ENCODE measurements around the gene RUFY1. TPM values are rescaled to one million over a fixed set of nuclear protein-coding genes. Genes with fewer than 3 reads are reported as not detected.

RUFY1 gene
- total and polyA plus RNA-seq, 2 of the 13 experiments (the other 11 are each of a cell fraction or from before 2014, with no cell fraction given): 19.9 to 31.9 TPM

- TF ChIP-seq ZNF784 (CRISPR knock-in tag; IDR thresholded peaks at IDR 0.05; ENCODE audit: borderline replicate concordance) (peak; percentile 61; the same call in 1 of the 2 replicates), FOXK2 (IDR thresholded peaks at IDR 0.05) (no peak), ATF5 (CRISPR knock-in tag; IDR thresholded peaks at IDR 0.05; ENCODE audit: low read depth) (0 out of 2 replicates have a peak, but pooled peaks have one; percentile 74), ZBTB4 (CRISPR knock-in tag; IDR thresholded peaks at IDR 0.05; ENCODE audit: borderline replicate concordance) (0 out of 2 replicates have a peak, but pooled peaks have one; percentile 33), TBL1XR1 (IDR thresholded peaks at IDR 0.05; ENCODE audit: borderline replicate concordance, low read length, partially characterized antibody) (peak; percentile 4), ZNF143 (CRISPR knock-in tag; IDR thresholded peaks at IDR 0.05) (no peak), ELF3 (CRISPR knock-in tag; IDR thresholded peaks at IDR 0.05) (no peak), DR1 (CRISPR knock-in tag; IDR thresholded peaks at IDR 0.05) (no peak), ZNF276 (CRISPR knock-in tag; IDR thresholded peaks at IDR 0.05; ENCODE audit: low read depth) (no peak), KLF9 (CRISPR knock-in tag; IDR thresholded peaks at IDR 0.05; ENCODE audit: low read depth) (0 out of 2 replicates have a peak, but pooled peaks have one; percentile 5), ZNF841 (CRISPR knock-in tag; IDR thresholded peaks at IDR 0.05; ENCODE audit: borderline replicate concordance) (no peak), CREBL2 (CRISPR knock-in tag; IDR thresholded peaks at IDR 0.05; ENCODE audit: borderline replicate concordance) (peak; percentile 81; the same call in 1 of the 2 replicates), MIXL1 (CRISPR knock-in tag; IDR thresholded peaks at IDR 0.05) (peak; percentile 36), ZBTB25 (CRISPR knock-in tag; IDR thresholded peaks at IDR 0.05) (peak; percentile 3; the same call in 1 of the 2 replicates), ZNF335 (CRISPR knock-in tag; IDR thresholded peaks at IDR 0.05) (0 out of 2 replicates have a peak, but pooled peaks have one; percentile 11), ATF7 (IDR thresholded peaks at IDR 0.05) (no peak; the same call in 1 of the 2 replicates), ATF7 (CRISPR knock-in tag; IDR thresholded peaks at IDR 0.05) (0 out of 2 replicates have a peak, but pooled peaks have one; percentile 67), ATAD3A (CRISPR knock-in tag; IDR thresholded peaks at IDR 0.05) (no peak; the same call in 1 of the 2 replicates), CENPBD1 (CRISPR knock-in tag; IDR thresholded peaks at IDR 0.05; ENCODE audit: borderline replicate concordance, low read depth) (0 out of 2 replicates have a peak, but pooled peaks have one; percentile 70)
These were observed 73.8 kb downstream of the RUFY1 start (continued) for GRCh38 chr5:179623906-179624741.
